GM21529 (cell line): ENCODE results near the gene HDAC8.

Experiments
- ATAC-seq: cut with Tn5 transposase; IDR thresholded peaks from one replicate; pipeline ENCODE4 v1.9.1; 2021; ENCODE audit not compliant: unreplicated experiment

HDAC8 gene

GRCh38 chrX:72297953-72298730 is 274.5 kb downstream of the HDAC8 start:
- ATAC-seq, result no peak

- ATAC-seq, result no peak
These were observed 275.7 kb downstream of the HDAC8 start for GRCh38 chrX:72296991-72297390.

- ATAC-seq, result no peak
These were observed 276.9 kb downstream of the HDAC8 start for GRCh38 chrX:72295745-72296144.

GRCh38 chrX:72294497-72294896 is 278.1 kb downstream of the HDAC8 start:
- no peak for ATAC-seq

- ATAC-seq, result no peak
These were observed 290.3 kb downstream of the HDAC8 start for GRCh38 chrX:72282302-72282701.

- ATAC-seq, result no peak
These were observed 292.3 kb downstream of the HDAC8 start for GRCh38 chrX:72280321-72280845.
